GM19324 (cell line): ENCODE measurements around the gene MTMR3.

ENCODE experiments used
- ATAC-seq: cut with Tn5 transposase; IDR thresholded peaks from one replicate; pipeline ENCODE4 v1.9.1; 2021; ENCODE audit warnings: mild to moderate bottlenecking, moderate library complexity; ENCODE audit not compliant: unreplicated experiment, low FRiP score

Gene MTMR3

GRCh38 chr22:30021881-30022619 lies 139.1 kb downstream of the MTMR3 start:
- no peak for ATAC-seq

GRCh38 chr22:30023099-30023660 lies 140.2 kb downstream of the MTMR3 start:
- ATAC-seq, result no peak

GRCh38 chr22:30024231-30024630 lies 141.3 kb downstream of the MTMR3 start:
- ATAC-seq, result no peak

GRCh38 chr22:30025221-30025620 lies 142.2 kb downstream of the MTMR3 start:
- ATAC-seq, result no peak

- no peak for ATAC-seq
These were observed 143.8 kb downstream of the MTMR3 start for GRCh38 chr22:30026756-30027155.

GRCh38 chr22:30027169-30027568 lies 144.2 kb downstream of the MTMR3 start:
- no peak for ATAC-seq

GRCh38 chr22:30027791-30028190 lies 144.8 kb downstream of the MTMR3 start:
- ATAC-seq, result no peak

- no peak for ATAC-seq
These were observed 145.8 kb downstream of the MTMR3 start for GRCh38 chr22:30028731-30029130.

GRCh38 chr22:30029512-30029911 lies 146.5 kb downstream of the MTMR3 start:
- ATAC-seq, result no peak

- no peak for ATAC-seq
These were observed 147.4 kb downstream of the MTMR3 start for GRCh38 chr22:30030329-30030728.

- ATAC-seq, result no peak
These were observed 148.4 kb downstream of the MTMR3 start for GRCh38 chr22:30031328-30031727.

GRCh38 chr22:30031764-30032455 lies 148.9 kb downstream of the MTMR3 start:
- no peak for ATAC-seq

- ATAC-seq, result no peak
These were observed 150.2 kb downstream of the MTMR3 start for GRCh38 chr22:30033137-30033536.

- no peak for ATAC-seq
These were observed 150.9 kb downstream of the MTMR3 start for GRCh38 chr22:30033901-30034300.

- ATAC-seq, result no peak
These were observed 153.7 kb downstream of the MTMR3 start for GRCh38 chr22:30036656-30037055.

- no peak for ATAC-seq
These were observed 155.2 kb downstream of the MTMR3 start for GRCh38 chr22:30038219-30038618.

- no peak for ATAC-seq
These were observed 157.7 kb downstream of the MTMR3 start for GRCh38 chr22:30040499-30041260.

GRCh38 chr22:30041475-30041874 lies 158.5 kb downstream of the MTMR3 start:
- ATAC-seq, result no peak

- no peak for ATAC-seq
These were observed 158.9 kb downstream of the MTMR3 start for GRCh38 chr22:30041881-30042280.

GRCh38 chr22:30043161-30043560 lies 160.2 kb downstream of the MTMR3 start:
- no peak for ATAC-seq

- no peak for ATAC-seq
These were observed 161.4 kb downstream of the MTMR3 start for GRCh38 chr22:30044369-30044768.
